Measurements from ENCODE around the gene BAD. TPM values are rescaled to one million over a fixed set of nuclear protein-coding genes. Genes with fewer than 3 reads are reported as not detected.

Gene BAD
- total and polyA plus RNA-seq, 2 of the 13 experiments (the other 11 are each of a cell fraction or from before 2014, with no cell fraction given): 17.9 to 28.5 TPM

GRCh38 chr11:64268893-64269539 lies 15.4 kb downstream of the BAD start (continued):
- TF ChIP-seq, protein P1, sequence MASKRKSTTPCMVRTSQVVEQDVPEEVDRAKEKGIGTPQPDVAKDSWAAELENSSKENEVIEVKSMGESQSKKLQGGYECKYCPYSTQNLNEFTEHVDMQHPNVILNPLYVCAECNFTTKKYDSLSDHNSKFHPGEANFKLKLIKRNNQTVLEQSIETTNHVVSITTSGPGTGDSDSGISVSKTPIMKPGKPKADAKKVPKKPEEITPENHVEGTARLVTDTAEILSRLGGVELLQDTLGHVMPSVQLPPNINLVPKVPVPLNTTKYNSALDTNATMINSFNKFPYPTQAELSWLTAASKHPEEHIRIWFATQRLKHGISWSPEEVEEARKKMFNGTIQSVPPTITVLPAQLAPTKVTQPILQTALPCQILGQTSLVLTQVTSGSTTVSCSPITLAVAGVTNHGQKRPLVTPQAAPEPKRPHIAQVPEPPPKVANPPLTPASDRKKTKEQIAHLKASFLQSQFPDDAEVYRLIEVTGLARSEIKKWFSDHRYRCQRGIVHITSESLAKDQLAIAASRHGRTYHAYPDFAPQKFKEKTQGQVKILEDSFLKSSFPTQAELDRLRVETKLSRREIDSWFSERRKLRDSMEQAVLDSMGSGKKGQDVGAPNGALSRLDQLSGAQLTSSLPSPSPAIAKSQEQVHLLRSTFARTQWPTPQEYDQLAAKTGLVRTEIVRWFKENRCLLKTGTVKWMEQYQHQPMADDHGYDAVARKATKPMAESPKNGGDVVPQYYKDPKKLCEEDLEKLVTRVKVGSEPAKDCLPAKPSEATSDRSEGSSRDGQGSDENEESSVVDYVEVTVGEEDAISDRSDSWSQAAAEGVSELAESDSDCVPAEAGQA (IDR thresholded peaks at IDR 0.05; ENCODE audit: low read depth): no peak
- TF ChIP-seq, protein P1 (CRISPR knock-in tag; IDR thresholded peaks at IDR 0.05; ENCODE audit: borderline replicate concordance): no peak
- 0 out of 2 replicates have a peak, but pooled peaks have one; percentile 29 for TF ChIP-seq ELF1 (CRISPR knock-in tag; IDR thresholded peaks at IDR 0.05)
- TF ChIP-seq CBX5 (CRISPR knock-in tag; IDR thresholded peaks at IDR 0.05; ENCODE audit: borderline replicate concordance): no peak
- no peak for TF ChIP-seq MTF2 (CRISPR knock-in tag; IDR thresholded peaks at IDR 0.05; ENCODE audit: borderline replicate concordance)
- TF ChIP-seq CERS6 (CRISPR knock-in tag; IDR thresholded peaks at IDR 0.05): no peak
- TF ChIP-seq ZFP62 (CRISPR knock-in tag; IDR thresholded peaks at IDR 0.05): no peak
- no peak for TF ChIP-seq PHF21A (CRISPR knock-in tag; IDR thresholded peaks at IDR 0.05)
- 0 out of 2 replicates have a peak, but pooled peaks have one; percentile 29 for TF ChIP-seq ZFP37 (CRISPR knock-in tag; IDR thresholded peaks at IDR 0.05; ENCODE audit: borderline replicate concordance)
- TF ChIP-seq IRF1 (CRISPR knock-in tag; IDR thresholded peaks at IDR 0.05; ENCODE audit: low read depth): no peak
- no peak for TF ChIP-seq ZNF790 (CRISPR knock-in tag; IDR thresholded peaks at IDR 0.05; ENCODE audit: borderline replicate concordance)
- no peak for TF ChIP-seq ZBTB44 (CRISPR knock-in tag; IDR thresholded peaks at IDR 0.05)
- peak; percentile 30; the same call in 1 of the 2 replicates for TF ChIP-seq NR2F6 (IDR thresholded peaks at IDR 0.05)
- peak; percentile 23; the same call in 1 of the 2 replicates for TF ChIP-seq NR2F6 (CRISPR knock-in tag; IDR thresholded peaks at IDR 0.05)
- no peak for TF ChIP-seq ZNF616 (CRISPR knock-in tag; IDR thresholded peaks at IDR 0.05; ENCODE audit: low read depth)
- TF ChIP-seq MIER2 (CRISPR knock-in tag; IDR thresholded peaks at IDR 0.05): no peak; the same call in 1 of the 2 replicates
- no peak for TF ChIP-seq FOXA3 (CRISPR knock-in tag; IDR thresholded peaks at IDR 0.05)
- TF ChIP-seq ZNF33A (CRISPR knock-in tag; IDR thresholded peaks at IDR 0.05; ENCODE audit: borderline replicate concordance): no peak
- TF ChIP-seq DPF2 (CRISPR knock-in tag; IDR thresholded peaks at IDR 0.05; ENCODE audit: borderline replicate concordance, low read depth): no peak
